Stimulated activated CD4-positive, alpha-beta T cell treated with anti-CD3 and anti-CD28 coated beads, TNF-alpha, amount 100 ng/mL, for 1 hour (primary cell): ENCODE data around the gene OR51B5.
"Not testable (repeated sequence)": the region's sequence is repeated elsewhere in the genome, so short reads cannot be mapped to it uniquely, and the experiment has no call there.

Experiments
- DNase-seq, 3 donors: peaks; one replicate each; pipeline ENCODE4 v3.0.0-alpha.2; 2020; ENCODE audit warnings: low read depth in 3 of 3, low spot score in 1 of 3

The OR51B5 gene, protein sequence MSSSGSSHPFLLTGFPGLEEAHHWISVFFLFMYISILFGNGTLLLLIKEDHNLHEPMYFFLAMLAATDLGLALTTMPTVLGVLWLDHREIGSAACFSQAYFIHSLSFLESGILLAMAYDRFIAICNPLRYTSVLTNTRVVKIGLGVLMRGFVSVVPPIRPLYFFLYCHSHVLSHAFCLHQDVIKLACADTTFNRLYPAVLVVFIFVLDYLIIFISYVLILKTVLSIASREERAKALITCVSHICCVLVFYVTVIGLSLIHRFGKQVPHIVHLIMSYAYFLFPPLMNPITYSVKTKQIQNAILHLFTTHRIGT

GRCh38 chr11:5343474-5344335 is at the start of gene OR51B5:
TSS of gene OR51B5 (minus strand) at chr11:5343524. CDS start at chr11:5343524, 0 bp downstream.
- DNase-seq = no peak

DNA sequence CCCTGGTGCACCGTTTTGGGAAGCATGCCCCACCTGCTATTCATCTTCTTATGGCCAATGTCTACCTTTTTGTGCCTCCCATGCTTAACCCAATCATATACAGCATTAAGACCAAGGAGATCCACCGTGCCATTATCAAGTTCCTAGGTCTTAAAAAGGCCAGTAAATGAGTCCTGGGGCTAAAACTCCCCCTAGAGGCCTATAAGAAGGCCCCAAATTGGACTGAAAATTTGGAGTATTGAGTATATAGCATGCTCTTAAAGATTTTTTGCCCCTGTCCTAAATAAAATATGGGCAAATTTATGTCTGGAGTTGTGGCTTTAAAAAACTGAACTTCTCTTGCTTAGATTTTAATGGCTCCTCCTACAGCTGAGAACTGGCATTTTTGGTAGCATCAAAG is 46.9 kb upstream of the OR51B5 start:
- DNase-seq = no peak

DNA sequence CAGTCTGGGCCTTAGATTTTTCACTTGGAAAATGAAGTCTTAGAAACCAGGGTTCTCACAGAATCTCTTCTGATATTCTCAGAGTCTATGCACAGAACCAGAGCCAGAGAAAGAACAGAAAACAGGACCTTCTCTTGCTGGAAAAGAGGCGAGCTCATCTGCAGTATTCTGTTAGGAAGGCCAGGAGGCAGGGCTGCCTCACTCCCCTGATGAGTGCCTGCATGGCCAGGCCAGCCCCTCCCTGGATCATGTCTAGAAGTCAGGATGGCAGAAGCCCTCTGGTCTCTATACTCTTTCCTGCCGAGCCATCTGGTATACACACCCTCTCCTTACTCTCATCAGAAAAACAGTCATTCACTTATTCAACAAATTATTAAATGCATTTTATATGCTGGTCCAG is 41.0 kb upstream of the OR51B5 start:
- DNase-seq = no peak

GRCh38 chr11:5383576-5383975 is 40.3 kb upstream of the OR51B5 start, which contains the start of gene OR51M1:
TSS of gene OR51M1 (plus strand) at chr11:5383812. CDS start at chr11:5389399, 5,587 bp downstream.
- DNase-seq = no peak

GRCh38 chr11:5380740-5381342 is 37.5 kb upstream of the OR51B5 start:
- DNase-seq = no peak

- no peak for DNase-seq
Observed at GRCh38 chr11:5369789-5370188, 26.5 kb upstream of the OR51B5 start.

DNA sequence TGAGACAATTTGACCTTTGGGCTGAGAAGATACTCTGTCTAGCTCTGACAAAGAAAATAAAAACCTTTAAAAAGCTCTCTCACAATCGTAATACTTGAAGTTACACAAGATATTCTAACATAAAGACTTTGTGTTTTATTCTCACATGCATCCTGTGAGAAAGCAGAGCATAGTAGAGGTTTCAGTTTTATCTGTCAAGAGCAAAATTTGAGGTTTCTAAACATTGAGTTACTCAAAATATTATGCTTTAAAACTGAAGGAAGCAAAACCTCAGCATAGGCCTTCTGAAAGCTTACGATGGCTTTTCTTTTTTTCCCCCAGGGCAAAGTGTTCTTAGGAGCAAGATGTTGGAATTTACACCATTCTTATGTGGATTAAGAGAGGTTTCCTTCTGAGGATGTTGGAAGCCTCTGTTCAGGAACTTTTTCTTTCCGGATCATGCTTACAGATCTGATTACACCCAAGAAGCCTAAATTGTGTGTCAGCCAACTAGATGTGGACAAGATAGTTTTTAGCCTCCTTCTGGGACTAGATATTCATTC is 25.2 kb upstream of the OR51B5 start:
- DNase-seq = no peak

DNA sequence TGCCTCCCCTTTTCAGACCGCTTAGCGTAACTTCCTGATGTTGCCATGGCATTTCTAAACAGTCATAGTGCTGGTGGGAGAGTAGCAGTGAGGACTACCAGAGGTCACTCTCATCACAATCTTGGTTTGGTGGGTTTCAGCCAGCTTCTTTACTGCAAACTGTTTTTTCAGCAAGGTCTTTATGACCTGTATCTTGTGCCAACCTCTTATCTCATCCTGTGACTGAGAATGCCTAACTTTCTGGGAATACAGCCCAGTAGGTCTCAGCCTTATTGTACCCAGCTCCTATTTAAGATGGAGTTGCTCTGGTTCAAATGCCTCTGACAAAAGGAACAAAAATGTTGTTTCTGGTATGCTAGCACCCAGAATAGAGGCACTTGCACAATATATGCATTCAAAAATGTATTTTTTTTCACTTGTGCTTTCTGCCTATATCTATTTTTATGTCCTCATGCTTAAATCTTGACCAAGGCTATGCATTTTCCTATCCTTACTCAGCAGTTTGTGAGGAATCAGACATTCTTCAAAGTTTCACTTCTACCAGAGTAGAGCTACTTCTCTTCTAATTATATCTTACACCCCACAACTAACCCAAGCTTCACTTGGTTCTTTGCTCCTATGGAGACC is 24.2 kb upstream of the OR51B5 start:
- no peak for DNase-seq

- no peak for DNase-seq
Observed at GRCh38 chr11:5366856-5367255, 23.5 kb upstream of the OR51B5 start.

DNA sequence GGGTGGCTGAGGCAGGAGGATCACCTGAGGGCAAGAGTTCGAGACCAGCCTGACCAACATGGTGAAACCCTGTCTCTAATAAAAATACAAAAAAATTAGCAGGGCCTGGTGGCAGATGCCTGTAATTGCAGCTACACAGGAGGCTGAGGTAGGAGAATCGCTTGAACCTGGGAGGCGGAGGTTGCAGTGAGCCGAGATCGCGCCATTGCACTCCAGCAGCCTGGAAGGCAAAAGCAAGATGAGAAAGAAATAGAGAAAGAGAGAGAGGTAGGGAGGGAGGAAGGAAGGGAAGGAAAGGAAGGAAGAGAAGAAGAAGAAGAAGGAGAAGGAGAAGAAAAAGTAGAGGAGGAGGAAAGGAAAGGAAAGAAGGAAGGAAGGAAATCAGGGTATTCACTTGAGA is 23.0 kb upstream of the OR51B5 start:
- not testable (repeated sequence) for DNase-seq

GRCh38 chr11:5364214-5364613 is 20.9 kb upstream of the OR51B5 start:
- no peak for DNase-seq

- DNase-seq = no peak
Observed at GRCh38 chr11:5363679-5364078, 20.4 kb upstream of the OR51B5 start.

DNA sequence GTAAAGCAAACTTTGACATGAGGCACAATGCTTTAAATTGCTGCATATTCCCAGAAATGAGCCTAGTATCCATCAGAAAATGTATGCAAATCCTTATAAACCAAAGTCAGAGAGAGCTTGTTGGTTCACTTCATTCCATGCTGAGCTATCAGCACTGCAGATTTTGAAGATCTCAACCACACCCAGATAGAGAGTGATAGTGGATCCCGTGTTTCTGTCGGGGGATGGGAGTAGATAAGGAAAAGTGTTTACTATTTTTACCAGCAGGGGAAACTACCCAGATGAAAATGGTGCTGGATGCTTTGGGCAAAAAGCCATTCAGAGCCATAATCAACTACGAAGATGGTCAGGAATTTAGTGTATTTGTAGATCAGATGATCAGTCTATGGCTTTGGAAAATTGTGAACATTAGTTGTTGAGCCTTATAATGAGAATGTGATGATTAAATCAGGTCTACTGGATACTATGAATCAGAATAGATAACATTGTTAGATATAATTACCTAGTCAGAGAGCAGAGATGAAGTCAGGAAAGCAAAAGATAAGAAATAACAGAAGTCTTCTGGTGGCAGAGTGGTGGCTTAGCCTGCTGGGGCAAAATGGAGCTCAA is 18.8 kb upstream of the OR51B5 start:
- no peak for DNase-seq

- not testable (repeated sequence) for DNase-seq
Observed at GRCh38 chr11:5356031-5356430, 12.7 kb upstream of the OR51B5 start.

- no peak for DNase-seq
Observed at GRCh38 chr11:5351208-5351607, 7.9 kb upstream of the OR51B5 start, which contains the start of gene OR51B6. TSS of gene OR51B6 (plus strand) at chr11:5351508. CDS start at chr11:5351508, 0 bp downstream.

- no peak for DNase-seq
Observed at GRCh38 chr11:5349550-5349949, 6.2 kb upstream of the OR51B5 start.

DNA sequence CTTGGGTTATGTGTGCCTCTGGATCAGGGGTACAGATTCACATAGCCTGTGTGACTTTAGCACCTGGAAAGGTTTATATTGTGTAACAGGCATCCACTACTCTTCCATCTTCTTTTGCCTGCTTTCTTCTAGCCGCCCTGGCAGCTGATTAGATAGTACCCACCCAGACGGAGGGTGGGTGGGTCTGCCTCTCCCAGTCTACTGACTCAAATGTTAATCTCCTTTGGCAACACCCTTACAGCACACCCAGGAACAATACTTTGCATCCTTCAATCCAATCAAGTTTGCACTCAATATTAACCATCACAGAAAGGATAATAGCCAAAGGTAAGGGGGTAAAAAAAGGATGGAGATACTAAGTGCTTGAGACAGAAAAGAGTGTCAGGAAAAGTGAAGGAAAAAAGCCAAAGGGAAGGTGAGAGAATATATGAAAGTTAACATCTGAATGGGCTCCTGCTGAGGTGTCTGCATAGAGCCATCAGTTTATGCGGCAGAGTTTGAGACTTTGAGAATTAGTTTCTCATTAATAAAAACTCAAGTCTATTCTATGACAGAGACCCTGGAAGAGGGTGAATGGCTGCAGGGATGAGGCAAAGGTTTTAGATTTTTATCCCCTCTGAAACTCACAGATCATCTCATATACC is 5.3 kb upstream of the OR51B5 start:
- DNase-seq = no peak

DNA sequence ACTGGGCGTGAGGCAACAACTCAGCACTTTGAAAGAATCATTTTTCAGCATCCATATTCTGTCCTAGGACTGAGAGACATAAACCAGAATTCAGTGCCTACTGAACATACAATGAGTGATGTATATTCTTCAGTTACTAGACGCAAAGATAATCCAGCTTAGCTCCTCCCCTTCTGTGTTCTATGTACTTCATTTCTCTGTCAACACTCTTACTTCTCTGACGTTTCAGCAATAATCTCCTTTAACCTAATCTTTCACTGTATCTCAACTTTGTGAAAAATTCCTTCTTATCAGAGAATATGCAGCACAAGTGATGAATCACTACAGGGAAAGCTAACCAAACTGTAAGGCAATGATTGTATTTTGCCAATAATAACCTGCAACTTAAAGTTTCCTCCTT is 2.5 kb upstream of the OR51B5 start:
- no peak for DNase-seq

- DNase-seq = no peak
Observed at GRCh38 chr11:5339771-5340322, 3.5 kb downstream of the OR51B5 start.

GRCh38 chr11:5337253-5337652 is 6.1 kb downstream of the OR51B5 start:
- not testable (repeated sequence) for DNase-seq
